ENCODE data around the gene PTCH1. TPM values are rescaled to one million over a fixed set of nuclear protein-coding genes. Genes with fewer than 3 reads are reported as not detected.

The PTCH1 gene
- polyA plus RNA-seq, 3 donors = not detected

DNA sequence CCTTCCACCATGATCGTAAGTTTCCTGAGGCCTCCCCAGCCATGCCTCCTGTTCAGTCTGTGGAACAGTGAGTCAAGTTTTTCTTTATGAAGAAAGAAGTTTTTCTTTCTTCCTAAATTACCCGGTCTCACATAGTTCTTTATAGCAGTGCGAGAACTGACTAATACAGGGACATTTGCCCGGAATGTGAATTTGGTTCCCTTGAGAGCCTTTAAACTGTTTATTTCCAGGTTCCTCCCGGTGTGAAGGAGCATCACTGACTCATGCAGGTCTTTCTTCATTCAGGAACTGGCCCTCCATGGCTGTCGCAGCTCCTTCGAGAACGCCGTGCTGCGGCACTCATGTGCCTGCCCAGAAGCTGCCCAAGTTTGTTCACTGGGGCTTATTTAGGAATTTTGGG lies 87.7 kb downstream of the PTCH1 start:
- Mint-ChIP-seq H3K27me3 (ENCODE audit: low read depth in 3 of 3) (peaks cover 46 to 56% (median 54%) of the 10 kb centered on the region in 3 donors), H3K4me3 (peak overlapping the region in 1 of 2 donors; percentile 32), H3K4me1 (peaks cover 10% of the 10 kb centered on the region), H3K9me3 (peaks cover 11 to 59% (median 36%) of the 10 kb centered on the region in 7 donors), H3K27ac (no peak overlapping the region), H3K36me3 (peaks cover 0 to 2% of the 10 kb centered on the region in 2 donors)
- Histone ChIP-seq H3K36me3 (replicated peaks in 1 of 2; ENCODE audit: control insufficient read depth in 1 of 2, insufficient read depth in 2 of 2, low read length in 2 of 2) (no peaks in the 10 kb centered on the region), H3K9me3 (replicated peaks in 1 of 2; ENCODE audit: control insufficient read depth in 1 of 2, insufficient read depth in 1 of 2, low read length in 2 of 2) (peaks cover 14 to 24% of the 10 kb centered on the region in 2 donors), H3K79me2 (ENCODE audit: insufficient read depth, low read length) (no peaks in the 10 kb centered on the region), H3K9ac (ENCODE audit: insufficient read depth, low read length, poor library complexity, severe bottlenecking) (no peak overlapping the region), H3K4me2 (replicated peaks; ENCODE audit: extremely low read depth, low read length, poor library complexity, severe bottlenecking) (no peak overlapping the region), H3K27ac (ENCODE audit: low read depth in 1 of 2, low read length in 2 of 2) (no peak overlapping the region), H3K4me3 (replicated peaks in 1 of 3; ENCODE audit: low read depth in 2 of 3, low read length in 3 of 3) (no peak overlapping the region), H4K20me1 (ENCODE audit: insufficient read depth, low read length) (no peaks in the 10 kb centered on the region), H2AFZ (ENCODE audit: insufficient read depth, low read depth, low read length, poor library complexity, severe bottlenecking) (no peak overlapping the region), H3K4me1 (ENCODE audit: control insufficient read depth in 1 of 2, insufficient read depth in 2 of 2, low read length in 2 of 2) (peaks cover 2 to 5% of the 10 kb centered on the region in 2 donors), H3K27me3 (ENCODE audit: control insufficient read depth in 2 of 2, insufficient read depth in 2 of 2, low read length in 2 of 2) (peaks cover 29 to 47% of the 10 kb centered on the region in 2 donors)
- 92% methylated on average over 9 of the region's 10 CpGs for WGBS (ENCODE audit: insufficient coverage)
- no peak for DNase-seq
- intact Hi-C loops (cut with micrococcal nuclease) = no loop called here
- TF ChIP-seq CTCF (IDR thresholded peaks at IDR 0.05) = no peak

DNA sequence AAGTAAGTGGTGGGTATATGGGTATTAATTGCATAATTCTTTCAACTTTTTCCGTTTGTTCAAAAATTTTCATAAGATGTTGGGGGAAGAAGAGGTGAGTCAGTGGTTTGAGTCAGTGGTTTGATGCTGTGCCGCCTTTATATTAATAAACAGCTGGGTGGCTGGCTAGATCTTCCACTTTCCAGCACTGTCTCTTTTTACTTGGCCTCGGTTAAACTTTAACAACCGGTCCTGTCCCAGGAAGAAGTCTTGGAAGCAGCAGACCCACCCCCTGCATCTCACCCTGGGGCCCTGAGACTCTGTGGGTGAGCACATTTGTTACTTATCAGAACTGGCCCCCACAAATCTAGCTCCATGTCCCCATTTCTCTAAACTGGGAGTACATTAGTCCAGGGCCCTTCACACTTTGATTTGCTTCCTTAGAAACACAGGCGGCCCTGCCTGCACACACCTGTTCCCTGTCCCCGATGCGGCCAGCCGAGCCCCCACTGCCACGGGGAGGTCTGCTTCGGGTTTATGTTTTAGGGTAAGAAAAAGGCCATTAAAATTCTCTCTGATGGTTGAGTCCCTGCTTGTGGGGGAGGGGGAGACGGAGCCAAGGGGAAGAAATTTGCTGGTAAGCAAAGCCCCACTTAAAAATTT lies 90.7 kb downstream of the PTCH1 start:
- Histone ChIP-seq H4K20me1 (ENCODE audit: insufficient read depth, low read length) (no peaks in the 10 kb centered on the region), H2AFZ (ENCODE audit: insufficient read depth, low read depth, low read length, poor library complexity, severe bottlenecking) (peak overlapping the region; percentile 56), H3K27ac (ENCODE audit: low read depth in 1 of 2, low read length in 2 of 2) (no peak overlapping the region), H3K4me3 (replicated peaks in 1 of 3; ENCODE audit: low read depth in 2 of 3, low read length in 3 of 3) (peak overlapping the region in 1 of 3 experiments; percentile 50), H3K9ac (ENCODE audit: insufficient read depth, low read length, poor library complexity, severe bottlenecking) (no peak overlapping the region), H3K27me3 (ENCODE audit: control insufficient read depth in 2 of 2, insufficient read depth in 2 of 2, low read length in 2 of 2) (peaks cover 29 to 49% of the 10 kb centered on the region in 2 donors), H3K79me2 (ENCODE audit: insufficient read depth, low read length) (no peaks in the 10 kb centered on the region), H3K36me3 (replicated peaks in 1 of 2; ENCODE audit: control insufficient read depth in 1 of 2, insufficient read depth in 2 of 2, low read length in 2 of 2) (no peaks in the 10 kb centered on the region), H3K4me2 (replicated peaks; ENCODE audit: extremely low read depth, low read length, poor library complexity, severe bottlenecking) (peak overlapping the region; percentile 45), H3K4me1 (ENCODE audit: control insufficient read depth in 1 of 2, insufficient read depth in 2 of 2, low read length in 2 of 2) (peaks cover 2 to 5% of the 10 kb centered on the region in 2 donors), H3K9me3 (replicated peaks in 1 of 2; ENCODE audit: control insufficient read depth in 1 of 2, insufficient read depth in 1 of 2, low read length in 2 of 2) (peaks cover 35 to 51% of the 10 kb centered on the region in 2 donors)
- TF ChIP-seq CTCF (IDR thresholded peaks at IDR 0.05) = no peak
- DNase-seq = no peak
- Mint-ChIP-seq H3K4me1 (peaks cover 6% of the 10 kb centered on the region), H3K36me3 (peaks cover 0 to 2% of the 10 kb centered on the region in 2 donors), H3K9me3 (peaks cover 24 to 76% (median 58%) of the 10 kb centered on the region in 7 donors), H3K27ac (no peak overlapping the region), H3K4me3 (peak overlapping the region; percentile 52 to 80), H3K27me3 (ENCODE audit: low read depth in 3 of 3) (peaks cover 51 to 62% (median 58%) of the 10 kb centered on the region in 3 donors)
- 60% methylated on average over 1 of the region's 11 CpGs for WGBS (ENCODE audit: insufficient coverage)
- intact Hi-C loops (cut with micrococcal nuclease) = no loop called here

All from CD14-positive monocyte (primary cell).